ENCODE results near the gene SRPK1. TPM values are rescaled to one million over a fixed set of nuclear protein-coding genes. Genes with fewer than 3 reads are reported as not detected.

Gene SRPK1
- total and polyA plus RNA-seq, 10 of the 15 experiments (the other 5 are each of a cell fraction or from before 2014, with no cell fraction given) = 47.4 to 112 (median 85.8) TPM

DNA sequence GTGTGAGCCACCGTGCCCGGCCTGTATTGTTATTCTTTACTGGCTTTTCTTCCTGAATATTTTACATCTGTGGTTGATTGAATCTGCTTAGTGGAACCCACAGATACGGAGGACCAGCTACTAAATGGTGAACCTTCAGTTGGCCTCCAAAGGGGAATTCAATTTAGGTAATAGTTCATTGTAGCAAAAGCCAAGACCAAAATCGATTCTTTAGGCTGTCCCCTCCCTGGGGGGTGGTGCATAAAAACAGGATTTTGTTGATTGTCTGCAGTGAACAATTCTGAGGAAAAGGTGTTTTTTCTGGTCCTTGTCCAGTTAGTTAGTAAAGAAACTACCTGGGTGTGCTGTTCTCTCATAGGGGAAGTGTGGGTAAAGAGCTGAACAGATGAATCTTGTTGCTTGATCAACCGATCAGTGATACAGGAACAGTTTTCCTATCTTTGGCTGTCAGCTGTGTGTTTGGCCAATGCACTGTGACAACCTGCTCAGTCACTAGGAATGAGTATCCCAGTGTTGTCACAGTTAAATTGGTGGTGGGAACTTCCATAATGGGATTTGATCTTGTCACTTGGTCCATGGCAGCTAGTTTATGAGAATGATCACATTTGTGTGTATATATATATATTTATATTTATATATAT lies 96.2 kb downstream of the SRPK1 start:
- Histone ChIP-seq H3K4me2 (ENCODE audit: control insufficient read depth, insufficient read depth) (no peak overlapping the region), H3K4me1 (ENCODE audit: control insufficient read depth, insufficient read depth, low read length) (no peaks in the 10 kb centered on the region), H3K79me2 (ENCODE audit: control insufficient read depth, insufficient read depth, low read length) (no peaks in the 10 kb centered on the region), H3K9me3 (replicated peaks; ENCODE audit: control insufficient read depth, insufficient read depth, low read length) (no peaks in the 10 kb centered on the region), H3K9ac (ENCODE audit: control insufficient read depth, insufficient read depth, low read length) (no peak overlapping the region), H3K36me3 (ENCODE audit: control insufficient read depth in 2 of 2, insufficient read depth in 2 of 2, low read length in 1 of 2) (no peaks in the 10 kb centered on the region), H3K27me3 (replicated peaks in 1 of 2; ENCODE audit: control insufficient read depth in 2 of 2, insufficient read depth in 2 of 2, low read length in 1 of 2) (no peaks in the 10 kb centered on the region), H3K27ac (ENCODE audit: control insufficient read depth, insufficient read depth) (no peak overlapping the region), H4K20me1 (ENCODE audit: control insufficient read depth, insufficient read depth) (no peaks in the 10 kb centered on the region), H3K4me3 (no peak overlapping the region), H2AFZ (ENCODE audit: control insufficient read depth, low read depth, low read length) (no peak overlapping the region)
- whole genome bisulfite sequencing (ENCODE audit: insufficient coverage, insufficient replicate concordance, low lambda C conversion rate, missing lambda C conversion rate) = 42% methylated on average over 5 of the region's 5 CpGs
- intact Hi-C loops (cut with micrococcal nuclease; ENCODE audit: unreplicated experiment) = no loop called here
- FAIRE-seq (no peak), DNase-seq (ENCODE audit: low read depth, low spot score) (no peak), ATAC-seq (no peak)
- ChIA-PET RAD21 (ENCODE audit: unreplicated experiment) (no interaction called here), POLR2A (no interaction called here), CTCF (no interaction called here), SMC1A (ENCODE audit: uncharacterized antibody, unreplicated experiment) (interaction anchor here (2.1 kb wide), 1 partner anchor 10 kb away, joined by 6 read pairs; no protein-coding TSS in a partner anchor)
- in situ Hi-C loops (cut with MboI) = no loop called here
- no TSS peak for BruUV-seq (replicated peaks)
- TF ChIP-seq NBN (IDR thresholded peaks at IDR 0.05) (no peak), ETV6 (conservative IDR thresholded peaks at IDR 0.05 in 1 of 2, IDR thresholded peaks at IDR 0.05 in 1 of 2; ENCODE audit: borderline replicate concordance in 1 of 2, low read depth in 1 of 2) (no peak), MTA3 (IDR thresholded peaks at IDR 0.05; ENCODE audit: borderline replicate concordance, low read length) (no peak), NFYA (IDR thresholded peaks at IDR 0.05; ENCODE audit: borderline replicate concordance, low read depth, low read length) (no peak), BHLHE40 (IDR thresholded peaks at IDR 0.05; ENCODE audit: borderline replicate concordance in 1 of 2, low read depth in 2 of 2, low read length in 1 of 2) (no peak), CEBPB (IDR thresholded peaks at IDR 0.05; ENCODE audit: borderline replicate concordance in 1 of 2, low read depth in 2 of 2, low read length in 2 of 2) (no peak), CHD4 (IDR thresholded peaks at IDR 0.05) (no peak), NFXL1 (IDR thresholded peaks at IDR 0.05; ENCODE audit: borderline replicate concordance) (no peak), MXI1 (IDR thresholded peaks at IDR 0.05; ENCODE audit: low read depth, low read length) (no peak), MYB (IDR thresholded peaks at IDR 0.05; ENCODE audit: borderline replicate concordance, low read depth, low read length) (no peak), HDGF (IDR thresholded peaks at IDR 0.05) (no peak), POLR2AphosphoS5 (IDR thresholded peaks at IDR 0.05; ENCODE audit: low read length) (no peak), WRNIP1 (IDR thresholded peaks at IDR 0.05; ENCODE audit: borderline replicate concordance, low read depth, low read length) (no peak)
- TF ChIP-seq, protein P1, sequence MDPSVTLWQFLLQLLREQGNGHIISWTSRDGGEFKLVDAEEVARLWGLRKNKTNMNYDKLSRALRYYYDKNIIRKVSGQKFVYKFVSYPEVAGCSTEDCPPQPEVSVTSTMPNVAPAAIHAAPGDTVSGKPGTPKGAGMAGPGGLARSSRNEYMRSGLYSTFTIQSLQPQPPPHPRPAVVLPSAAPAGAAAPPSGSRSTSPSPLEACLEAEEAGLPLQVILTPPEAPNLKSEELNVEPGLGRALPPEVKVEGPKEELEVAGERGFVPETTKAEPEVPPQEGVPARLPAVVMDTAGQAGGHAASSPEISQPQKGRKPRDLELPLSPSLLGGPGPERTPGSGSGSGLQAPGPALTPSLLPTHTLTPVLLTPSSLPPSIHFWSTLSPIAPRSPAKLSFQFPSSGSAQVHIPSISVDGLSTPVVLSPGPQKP (IDR thresholded peaks at IDR 0.05; ENCODE audit: low read depth, low read length) = no peak
- TF ChIP-seq, protein P2, sequence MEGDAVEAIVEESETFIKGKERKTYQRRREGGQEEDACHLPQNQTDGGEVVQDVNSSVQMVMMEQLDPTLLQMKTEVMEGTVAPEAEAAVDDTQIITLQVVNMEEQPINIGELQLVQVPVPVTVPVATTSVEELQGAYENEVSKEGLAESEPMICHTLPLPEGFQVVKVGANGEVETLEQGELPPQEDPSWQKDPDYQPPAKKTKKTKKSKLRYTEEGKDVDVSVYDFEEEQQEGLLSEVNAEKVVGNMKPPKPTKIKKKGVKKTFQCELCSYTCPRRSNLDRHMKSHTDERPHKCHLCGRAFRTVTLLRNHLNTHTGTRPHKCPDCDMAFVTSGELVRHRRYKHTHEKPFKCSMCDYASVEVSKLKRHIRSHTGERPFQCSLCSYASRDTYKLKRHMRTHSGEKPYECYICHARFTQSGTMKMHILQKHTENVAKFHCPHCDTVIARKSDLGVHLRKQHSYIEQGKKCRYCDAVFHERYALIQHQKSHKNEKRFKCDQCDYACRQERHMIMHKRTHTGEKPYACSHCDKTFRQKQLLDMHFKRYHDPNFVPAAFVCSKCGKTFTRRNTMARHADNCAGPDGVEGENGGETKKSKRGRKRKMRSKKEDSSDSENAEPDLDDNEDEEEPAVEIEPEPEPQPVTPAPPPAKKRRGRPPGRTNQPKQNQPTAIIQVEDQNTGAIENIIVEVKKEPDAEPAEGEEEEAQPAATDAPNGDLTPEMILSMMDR (IDR thresholded peaks at IDR 0.05 in 2 of 3, conservative IDR thresholded peaks at IDR 0.05 in 1 of 3; ENCODE audit: control insufficient read depth in 2 of 3, extremely low read depth in 1 of 3, insufficient read depth in 1 of 3, low read depth in 3 of 3, low read length in 3 of 3) = no peak
- TF ChIP-seq, protein P3, sequence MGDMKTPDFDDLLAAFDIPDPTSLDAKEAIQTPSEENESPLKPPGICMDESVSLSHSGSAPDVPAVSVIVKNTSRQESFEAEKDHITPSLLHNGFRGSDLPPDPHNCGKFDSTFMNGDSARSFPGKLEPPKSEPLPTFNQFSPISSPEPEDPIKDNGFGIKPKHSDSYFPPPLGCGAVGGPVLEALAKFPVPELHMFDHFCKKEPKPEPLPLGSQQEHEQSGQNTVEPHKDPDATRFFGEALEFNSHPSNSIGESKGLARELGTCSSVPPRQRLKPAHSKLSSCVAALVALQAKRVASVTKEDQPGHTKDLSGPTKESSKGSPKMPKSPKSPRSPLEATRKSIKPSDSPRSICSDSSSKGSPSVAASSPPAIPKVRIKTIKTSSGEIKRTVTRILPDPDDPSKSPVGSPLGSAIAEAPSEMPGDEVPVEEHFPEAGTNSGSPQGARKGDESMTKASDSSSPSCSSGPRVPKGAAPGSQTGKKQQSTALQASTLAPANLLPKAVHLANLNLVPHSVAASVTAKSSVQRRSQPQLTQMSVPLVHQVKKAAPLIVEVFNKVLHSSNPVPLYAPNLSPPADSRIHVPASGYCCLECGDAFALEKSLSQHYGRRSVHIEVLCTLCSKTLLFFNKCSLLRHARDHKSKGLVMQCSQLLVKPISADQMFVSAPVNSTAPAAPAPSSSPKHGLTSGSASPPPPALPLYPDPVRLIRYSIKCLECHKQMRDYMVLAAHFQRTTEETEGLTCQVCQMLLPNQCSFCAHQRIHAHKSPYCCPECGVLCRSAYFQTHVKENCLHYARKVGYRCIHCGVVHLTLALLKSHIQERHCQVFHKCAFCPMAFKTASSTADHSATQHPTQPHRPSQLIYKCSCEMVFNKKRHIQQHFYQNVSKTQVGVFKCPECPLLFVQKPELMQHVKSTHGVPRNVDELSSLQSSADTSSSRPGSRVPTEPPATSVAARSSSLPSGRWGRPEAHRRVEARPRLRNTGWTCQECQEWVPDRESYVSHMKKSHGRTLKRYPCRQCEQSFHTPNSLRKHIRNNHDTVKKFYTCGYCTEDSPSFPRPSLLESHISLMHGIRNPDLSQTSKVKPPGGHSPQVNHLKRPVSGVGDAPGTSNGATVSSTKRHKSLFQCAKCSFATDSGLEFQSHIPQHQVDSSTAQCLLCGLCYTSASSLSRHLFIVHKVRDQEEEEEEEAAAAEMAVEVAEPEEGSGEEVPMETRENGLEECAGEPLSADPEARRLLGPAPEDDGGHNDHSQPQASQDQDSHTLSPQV (IDR thresholded peaks at IDR 0.05) = no peak
